Astrocyte (in vitro differentiated cells and primary cell): ENCODE measurements around the gene AFAP1L2. TPM values are rescaled to one million over a fixed set of nuclear protein-coding genes. Genes with fewer than 3 reads are reported as not detected.
A peak's percentile ranks its signal among the peaks of the same experiment; 100 is the strongest.

Source experiments
- DNase-seq: peaks from one replicate; pipeline ENCODE4 v3.0.0-alpha.2; 2010; ENCODE audit warnings: low read depth
- FAIRE-seq: peaks from 2 replicates; lab custom pipeline; 2011; peaks lifted over from hg19 to GRCh38; lab: Jason Lieb, UNC
- H2AFZ ChIP-seq: 2 replicates; pipeline ENCODE4 v1.6.0; 2012; ENCODE audit warnings: low read depth, low read length, inconsistent platforms
- H3K27ac ChIP-seq: 2 replicates; pipeline ENCODE4 v1.5.1; 2011; ENCODE audit warnings: low read depth, low read length, inconsistent platforms
- H3K27me3 ChIP-seq: 2 replicates; pipeline ENCODE4 v1.6.0; 2011; ENCODE audit warnings: low read length, inconsistent platforms; ENCODE audit not compliant: insufficient read depth
- H3K36me3 ChIP-seq: 2 replicates; pipeline ENCODE4 v1.5.1; 2011; ENCODE audit warnings: low read length, inconsistent platforms; ENCODE audit not compliant: insufficient read depth
- H3K4me1 ChIP-seq: 2 replicates; pipeline ENCODE4 v1.5.1; 2011; ENCODE audit warnings: low read length, inconsistent platforms; ENCODE audit not compliant: insufficient read depth
- H3K4me2 ChIP-seq: 2 replicates; pipeline ENCODE4 v1.6.0; 2012; ENCODE audit warnings: low read length, inconsistent platforms
- H3K4me3 ChIP-seq: 2 replicates; pipeline ENCODE4 v1.5.1; 2011; ENCODE audit warnings: low read depth, mild to moderate bottlenecking, low read length, inconsistent platforms; ENCODE audit not compliant: insufficient read depth
- H3K79me2 ChIP-seq: 2 replicates; pipeline ENCODE4 v1.6.0; 2012; ENCODE audit warnings: mild to moderate bottlenecking, low read length, inconsistent platforms; ENCODE audit not compliant: insufficient read depth
- H3K9ac ChIP-seq: 2 replicates; pipeline ENCODE4 v1.6.0; 2012; ENCODE audit warnings: mild to moderate bottlenecking, low read length, inconsistent platforms
- H3K9me3 ChIP-seq: 2 replicates; pipeline ENCODE4 v1.5.1; 2012; ENCODE audit warnings: low read depth, mild to moderate bottlenecking, low read length, inconsistent platforms; ENCODE audit not compliant: insufficient read depth
- H4K20me1 ChIP-seq: 2 replicates; pipeline ENCODE4 v1.6.0; 2012; ENCODE audit warnings: low read length, inconsistent platforms; ENCODE audit not compliant: insufficient read depth
- H3K27ac Mint-ChIP-seq: one replicate; pipeline ENCODE4 v1.8.0; 2021; ENCODE audit warnings: mild to moderate bottlenecking, mixed read lengths; ENCODE audit not compliant: unreplicated experiment
- H3K27me3 Mint-ChIP-seq: one replicate; pipeline ENCODE4 v1.8.0; 2021; ENCODE audit warnings: low read depth, mixed read lengths; ENCODE audit not compliant: unreplicated experiment
- H3K36me3 Mint-ChIP-seq: one replicate; pipeline ENCODE4 v1.8.0; 2021; ENCODE audit warnings: low read depth, mixed read lengths; ENCODE audit not compliant: unreplicated experiment
- H3K4me1 Mint-ChIP-seq: one replicate; pipeline ENCODE4 v1.8.0; 2021; ENCODE audit warnings: low read depth, mixed read lengths; ENCODE audit not compliant: unreplicated experiment
- H3K4me3 Mint-ChIP-seq: one replicate; pipeline ENCODE4 v1.8.0; 2021; ENCODE audit warnings: mild to moderate bottlenecking, moderate library complexity, mixed read lengths; ENCODE audit not compliant: unreplicated experiment
- H3K9me3 Mint-ChIP-seq: one replicate; pipeline ENCODE4 v1.8.0; 2021; ENCODE audit warnings: mild to moderate bottlenecking, mixed read lengths; ENCODE audit not compliant: unreplicated experiment
- EZH2 ChIP-seq: IDR thresholded peaks from 2 replicates; pipeline ENCODE4 v1.6.1; 2012; ENCODE audit warnings: mild to moderate bottlenecking, low read length, inconsistent platforms; ENCODE audit not compliant: insufficient read depth
- total RNA-seq: library from RNA; stranded (reverse); gene quantifications from 2 replicates; pipeline ENCODE4 v1.2.1, GENCODE V29; 2021
- TF ChIP-seq, protein P1 (sequence below): IDR thresholded peaks from 2 replicates; pipeline ENCODE4 v1.5.1; 2011; ENCODE audit warnings: low read depth, mild to moderate bottlenecking, inconsistent platforms, low read length, moderate library complexity; ENCODE audit not compliant: insufficient read depth

The AFAP1L2 gene
- total RNA-seq, 1 donor from 2014 or later, result 26.6 TPM

DNA sequence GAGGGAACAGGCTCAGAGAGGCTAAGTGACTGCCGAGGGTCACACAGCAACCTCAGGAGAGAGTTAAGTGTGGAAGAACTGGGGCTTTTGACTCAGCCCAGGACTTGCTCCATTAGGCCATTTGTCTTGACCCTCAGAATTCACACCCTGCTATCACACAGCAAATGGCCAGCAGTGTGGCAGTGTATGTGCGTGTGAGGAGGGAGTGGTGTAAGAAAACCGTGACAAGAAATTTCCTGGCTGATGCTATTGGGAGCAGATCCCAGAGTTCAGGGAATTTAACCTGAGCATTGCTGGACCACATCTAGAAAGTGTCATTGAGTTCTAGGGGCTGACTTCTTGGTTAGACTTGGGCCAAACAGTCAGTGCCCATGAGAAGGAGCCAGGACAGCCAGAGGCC lies 146.8 kb downstream of the AFAP1L2 start:
- DNase-seq (no peak), FAIRE-seq (no peak)
- no peaks in the 10 kb centered on the region for H3K36me3 ChIP-seq
- H3K4me3 Mint-ChIP-seq, result no peak overlapping the region
- no peaks in the 10 kb centered on the region for H3K27me3 ChIP-seq
- peaks cover 2% of the 10 kb centered on the region for H3K27me3 Mint-ChIP-seq
- H3K4me3 ChIP-seq, result no peak overlapping the region
- H3K36me3 Mint-ChIP-seq, result no peaks in the 10 kb centered on the region
- H3K27ac ChIP-seq, result no peak overlapping the region
- H3K4me1 Mint-ChIP-seq, result peaks cover 21% of the 10 kb centered on the region
- H3K9me3 ChIP-seq, result no peaks in the 10 kb centered on the region
- no peaks in the 10 kb centered on the region for H4K20me1 ChIP-seq
- peaks cover 19% of the 10 kb centered on the region for H3K4me1 ChIP-seq
- H2AFZ ChIP-seq, result no peak overlapping the region
- peaks cover 2% of the 10 kb centered on the region for H3K9me3 Mint-ChIP-seq
- no peaks in the 10 kb centered on the region for H3K79me2 ChIP-seq
- TF ChIP-seq, protein P1, sequence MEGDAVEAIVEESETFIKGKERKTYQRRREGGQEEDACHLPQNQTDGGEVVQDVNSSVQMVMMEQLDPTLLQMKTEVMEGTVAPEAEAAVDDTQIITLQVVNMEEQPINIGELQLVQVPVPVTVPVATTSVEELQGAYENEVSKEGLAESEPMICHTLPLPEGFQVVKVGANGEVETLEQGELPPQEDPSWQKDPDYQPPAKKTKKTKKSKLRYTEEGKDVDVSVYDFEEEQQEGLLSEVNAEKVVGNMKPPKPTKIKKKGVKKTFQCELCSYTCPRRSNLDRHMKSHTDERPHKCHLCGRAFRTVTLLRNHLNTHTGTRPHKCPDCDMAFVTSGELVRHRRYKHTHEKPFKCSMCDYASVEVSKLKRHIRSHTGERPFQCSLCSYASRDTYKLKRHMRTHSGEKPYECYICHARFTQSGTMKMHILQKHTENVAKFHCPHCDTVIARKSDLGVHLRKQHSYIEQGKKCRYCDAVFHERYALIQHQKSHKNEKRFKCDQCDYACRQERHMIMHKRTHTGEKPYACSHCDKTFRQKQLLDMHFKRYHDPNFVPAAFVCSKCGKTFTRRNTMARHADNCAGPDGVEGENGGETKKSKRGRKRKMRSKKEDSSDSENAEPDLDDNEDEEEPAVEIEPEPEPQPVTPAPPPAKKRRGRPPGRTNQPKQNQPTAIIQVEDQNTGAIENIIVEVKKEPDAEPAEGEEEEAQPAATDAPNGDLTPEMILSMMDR, result no peak
- TF ChIP-seq EZH2, result no peak
- no peak overlapping the region for H3K27ac Mint-ChIP-seq
- no peak overlapping the region for H3K9ac ChIP-seq
- no peak overlapping the region for H3K4me2 ChIP-seq

DNA sequence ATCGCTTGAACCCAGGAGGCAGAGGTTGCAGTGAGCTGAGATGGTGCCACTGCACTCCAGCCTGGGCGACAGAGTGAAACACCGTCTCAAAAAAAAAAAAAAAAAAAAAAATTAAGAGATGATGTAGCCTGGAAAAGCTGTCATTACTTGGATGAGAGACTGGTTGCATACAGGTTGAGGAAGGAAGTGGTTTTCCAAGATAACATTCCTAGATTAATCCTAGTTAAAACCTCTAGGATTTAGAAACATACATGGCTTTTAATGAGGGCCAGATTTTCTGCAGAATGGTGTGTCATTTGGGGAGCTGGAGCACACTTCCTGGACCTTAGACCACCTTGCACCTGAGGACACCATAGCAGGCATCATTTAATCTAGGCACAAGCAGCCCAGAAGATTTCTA lies 147.5 kb downstream of the AFAP1L2 start:
- no peak for TF ChIP-seq EZH2
- TF ChIP-seq, protein P1, result no peak
- no peaks in the 10 kb centered on the region for H3K36me3 ChIP-seq
- peaks cover 19% of the 10 kb centered on the region for H3K4me1 ChIP-seq
- no peak overlapping the region for H2AFZ ChIP-seq
- Mint-ChIP-seq H3K27me3 (peaks cover 6% of the 10 kb centered on the region), H3K27ac (no peak overlapping the region), H3K4me1 (peaks cover 20% of the 10 kb centered on the region), H3K9me3 (peaks cover 2% of the 10 kb centered on the region), H3K4me3 (no peak overlapping the region), H3K36me3 (no peaks in the 10 kb centered on the region)
- H3K9me3 ChIP-seq, result no peaks in the 10 kb centered on the region
- H3K27me3 ChIP-seq, result no peaks in the 10 kb centered on the region
- no peak overlapping the region for H3K27ac ChIP-seq
- no peaks in the 10 kb centered on the region for H4K20me1 ChIP-seq
- no peaks in the 10 kb centered on the region for H3K79me2 ChIP-seq
- no peak overlapping the region for H3K4me3 ChIP-seq
- DNase-seq (peak; percentile 48), FAIRE-seq (no peak)
- H3K9ac ChIP-seq, result no peak overlapping the region
- no peak overlapping the region for H3K4me2 ChIP-seq

DNA sequence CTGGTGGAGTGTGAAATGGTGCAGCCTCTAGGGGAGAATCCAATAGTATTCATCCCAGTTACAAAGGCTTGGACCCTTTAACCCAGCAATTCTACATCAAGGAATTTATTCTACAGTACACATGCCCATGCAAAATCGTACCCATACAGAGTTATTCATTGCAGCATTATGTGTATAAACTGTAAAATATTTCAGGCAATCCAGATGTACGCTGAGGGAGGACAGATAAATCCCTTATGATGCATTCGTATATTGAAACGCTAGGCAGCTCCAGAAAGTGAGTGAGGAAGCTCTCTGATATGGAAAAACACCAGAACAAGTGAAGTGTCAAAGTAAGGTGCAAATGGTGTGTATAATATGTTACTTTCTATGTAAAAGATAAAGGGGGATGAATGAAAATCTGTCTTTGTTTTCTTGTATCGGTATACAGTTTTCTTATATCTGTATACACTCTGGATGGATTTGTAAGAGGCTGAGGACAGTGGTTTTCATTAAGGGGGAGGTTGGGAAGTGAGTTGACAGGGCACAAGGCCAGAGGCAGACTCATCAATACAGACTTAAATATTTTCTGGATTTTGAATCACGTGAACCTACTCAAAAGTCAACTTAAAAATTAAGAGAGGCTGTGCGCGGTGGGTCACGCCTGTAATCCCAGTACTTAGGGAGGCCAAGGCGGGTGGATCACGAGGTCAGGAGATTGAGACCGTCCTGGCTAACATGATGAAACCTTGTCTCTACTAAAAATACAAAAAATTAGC lies 148.1 kb downstream of the AFAP1L2 start:
- Histone ChIP-seq H3K4me2 (no peak overlapping the region), H3K36me3 (no peaks in the 10 kb centered on the region), H2AFZ (no peak overlapping the region), H3K27ac (no peak overlapping the region), H3K4me1 (peaks cover 16% of the 10 kb centered on the region), H3K4me3 (no peak overlapping the region), H3K9me3 (no peaks in the 10 kb centered on the region), H3K27me3 (no peaks in the 10 kb centered on the region), H3K79me2 (no peaks in the 10 kb centered on the region), H3K9ac (no peak overlapping the region), H4K20me1 (no peaks in the 10 kb centered on the region)
- peaks cover 7% of the 10 kb centered on the region for H3K27me3 Mint-ChIP-seq
- H3K36me3 Mint-ChIP-seq, result no peaks in the 10 kb centered on the region
- no peak for DNase-seq
- no peak for FAIRE-seq
- TF ChIP-seq, protein P1, result no peak
- TF ChIP-seq EZH2, result no peak
- H3K4me1 Mint-ChIP-seq, result peaks cover 13% of the 10 kb centered on the region
- H3K4me3 Mint-ChIP-seq, result no peak overlapping the region
- no peak overlapping the region for H3K27ac Mint-ChIP-seq
- peaks cover 2% of the 10 kb centered on the region for H3K9me3 Mint-ChIP-seq
